HepG2 (cell line): ENCODE results near the gene MIB1. TPM values are rescaled to one million over a fixed set of nuclear protein-coding genes. Genes with fewer than 3 reads are reported as not detected.

Experiments
- ATAC-seq: fragments of 200-7000 bp; cut with Tn5 transposase; 3 replicates; pipeline ENCODE4 v1.9.1; 2020; ENCODE audit warnings: mild to moderate bottlenecking, moderate library complexity
- BruUV-seq: library from RNA; stranded (reverse); fragments of 400-500 nt; replicated peaks from 2 replicates; lab custom pipeline; 2021; lab: Mats Ljungman, UMichigan
- CTCF ChIA-PET: fragments of 300-600 bp; formaldehyde crosslinking; extraction: SDS; loops from one replicate; lab custom pipeline; 2021; ENCODE audit warnings: low total read pairs, inconsistent platforms, low intra/inter-chr PET ratio; lab: Yijun Ruan, JAX
- POLR2A ChIA-PET: fragments of 350-600 bp; sonication (Branson Sonifier 250); formaldehyde crosslinking; loops from one replicate; lab custom pipeline; 2020; ENCODE audit warnings: antibody characterized with exemption, inconsistent platforms; lab: Yijun Ruan, JAX
- DNase-seq: peaks from one replicate; pipeline ENCODE4 v3.0.0-alpha.2; 2015; ENCODE audit warnings: low spot score
- FAIRE-seq: peaks from 3 replicates; lab custom pipeline; 2011; peaks lifted over from hg19 to GRCh38; lab: Jason Lieb, UNC
- H2AFZ ChIP-seq: one replicate; pipeline ENCODE4 v1.6.1; 2011; ENCODE audit warnings: low read length, inconsistent platforms
- H3K27ac ChIP-seq: fragments of 300-600 bp; 3 replicates; pipeline ENCODE4 v1.8.0; 2011; ENCODE audit warnings: mixed run types, mild to moderate bottlenecking, mixed read lengths, low read length, inconsistent platforms; ENCODE audit not compliant: insufficient read depth; ENCODE audit errors: extremely low read length
- H3K27me3 ChIP-seq, 2 experiments: fragments of 200-600 bp in 1 of 2; 2 replicates in 1 of 2; 3 replicates in 1 of 2; pipeline versions ENCODE4 v1.6.0 to v1.8.0; 2011; ENCODE audit warnings: low read length in 2 of 2, mild to moderate bottlenecking in 2 of 2, moderate library complexity in 2 of 2, inconsistent platforms in 1 of 2; ENCODE audit not compliant: insufficient read depth in 2 of 2, control insufficient read depth in 1 of 2
- H3K36me3 ChIP-seq, 2 experiments: fragments of 200-600 bp in 1 of 2; replicated peaks in 1 of 2; 2 replicates in 1 of 2; 3 replicates in 1 of 2; pipeline versions ENCODE4 v1.5.1 to v1.8.0; 2011; ENCODE audit warnings: low read length in 2 of 2, inconsistent platforms in 1 of 2; ENCODE audit not compliant: insufficient read depth in 2 of 2, control insufficient read depth in 1 of 2
- H3K4me1 ChIP-seq: 2 replicates; pipeline ENCODE4 v1.5.1; 2012; ENCODE audit warnings: low read length, inconsistent platforms; ENCODE audit not compliant: insufficient read depth
- H3K4me2 ChIP-seq: 2 replicates; pipeline ENCODE4 v1.6.0; 2011; ENCODE audit warnings: low read depth, low read length, inconsistent platforms
- H3K4me3 ChIP-seq, 3 experiments: fragments of 200-600 bp in 1 of 3; sonication (generic), shearing (Covaris generic) in 1 of 3; replicated peaks in 1 of 3; 2 replicates each; pipeline ENCODE4 v1.5.1; 2011 to 2016; ENCODE audit warnings: low read length in 3 of 3, inconsistent platforms in 2 of 3, low read depth in 2 of 3, mild to moderate bottlenecking in 2 of 3, control low read depth in 1 of 3, mixed read lengths in 1 of 3; ENCODE audit not compliant: insufficient read depth in 1 of 3
- H3K79me2 ChIP-seq: one replicate; pipeline ENCODE4 v1.6.1; 2011; ENCODE audit warnings: low read length, inconsistent platforms; ENCODE audit not compliant: insufficient read depth
- H3K9ac ChIP-seq: 2 replicates; pipeline ENCODE4 v1.6.0; 2011; ENCODE audit warnings: mild to moderate bottlenecking, low read depth, low read length, inconsistent platforms; ENCODE audit not compliant: insufficient read depth
- H3K9me3 ChIP-seq: 2 replicates; pipeline ENCODE4 v1.5.1; 2012; ENCODE audit warnings: mild to moderate bottlenecking, low read length
- H4K20me1 ChIP-seq: 2 replicates; pipeline ENCODE4 v1.6.0; 2011; ENCODE audit warnings: inconsistent platforms, mild to moderate bottlenecking, low read length, moderate library complexity; ENCODE audit not compliant: insufficient read depth
- HNRNPH1 ChIP-seq: fragments of 200-400 bp; formaldehyde crosslinking; optimal IDR thresholded peaks from 2 replicates; pipeline ENCODE3; 2017; ENCODE audit warnings: mild to moderate bottlenecking, low read depth, low read length
- PCBP1 ChIP-seq: fragments of 200-400 bp; formaldehyde crosslinking; IDR thresholded peaks from 2 replicates; pipeline ENCODE4 v1.6.1; 2017; ENCODE audit warnings: mild to moderate bottlenecking, low read depth, low read length, borderline replicate concordance
- RNF219 ChIP-seq: sonication (generic); formaldehyde crosslinking; IDR thresholded peaks from 2 replicates; pipeline ENCODE4 v1.5.0; 2020; ENCODE audit warnings: mild to moderate bottlenecking, missing genetic modification reagents
- THYN1 ChIP-seq: sonication (generic); formaldehyde crosslinking; IDR thresholded peaks from 2 replicates; pipeline ENCODE4 v1.8.1; 2023; ENCODE audit warnings: low read depth, mild to moderate bottlenecking, moderate library complexity, missing genetic modification reagents, borderline replicate concordance
- ZNF558 ChIP-seq: sonication (generic); formaldehyde crosslinking; IDR thresholded peaks from 2 replicates; pipeline ENCODE4 v1.9.0; 2022; ENCODE audit warnings: mild to moderate bottlenecking, missing genetic modification reagents, borderline replicate concordance
- ZNF609 ChIP-seq: sonication (generic); formaldehyde crosslinking; IDR thresholded peaks from 2 replicates; pipeline ENCODE4 v1.4.0; 2020; ENCODE audit warnings: mild to moderate bottlenecking, missing genetic modification reagents, borderline replicate concordance
- ZNF788 ChIP-seq: sonication (generic); formaldehyde crosslinking; IDR thresholded peaks from 2 replicates; pipeline ENCODE4 v1.5.0; 2020; ENCODE audit warnings: mild to moderate bottlenecking, missing genetic modification reagents, borderline replicate concordance
- ZNF839 ChIP-seq: sonication (generic); formaldehyde crosslinking; IDR thresholded peaks from 2 replicates; pipeline ENCODE4 v1.4.0; 2020; ENCODE audit warnings: missing genetic modification reagents, mild to moderate bottlenecking, borderline replicate concordance
- WGBS: methylation state at CpG from one replicate; pipeline ENCODE4 v1.1.6; 2017; ENCODE audit warnings: low lambda C conversion rate; 5-methylcytosine and 5-hydroxymethylcytosine counted together
- in situ Hi-C: cut with HindIII; loops from 2 replicates; pipeline ENCODE4 v1.10.0; 2017; ENCODE audit warnings: low pct_unique_long_range_greater_than_20kb; ENCODE audit not compliant: extremely low pct_ligation_motif_present
- intact Hi-C: fragments of 100-400 bp; cut with micrococcal nuclease; formaldehyde crosslinking; loops from one replicate; pipeline ENCODE4 v1.10.0; 2022; ENCODE audit not compliant: unreplicated experiment
- polyA plus RNA-seq, 8 experiments: library from polyadenylated mRNA; depleted of rRNA in 3 of 8; stranded (reverse) in 7 of 8; unstranded in 1 of 8; fragments of >200 nt; fragmentation: Illumina TruSeq in 4 of 8; extraction: Trizol in 4 of 8; gene quantifications; 2 replicates each; pipeline versions ENCODE4 v1.2.1 to v1.2.3, GENCODE V29; 2011 to 2016; ENCODE audit warnings: low read depth in 4 of 8, missing spikeins in 1 of 8, mixed read lengths in 1 of 8; ENCODE audit not compliant: insufficient read depth in 1 of 8
- total RNA-seq, 5 experiments: library from RNA; depleted of rRNA; stranded (reverse); fragments of >200 nt; fragmentation: Illumina TruSeq; extraction: Trizol; gene quantifications; 2 replicates each; pipeline ENCODE4 v1.2.3, GENCODE V29; 2016; ENCODE audit warnings: low read depth in 1 of 5

Gene MIB1
- total and polyA plus RNA-seq, 2 of the 13 experiments (the other 11 are each of a cell fraction or from before 2014, with no cell fraction given): 12.0 to 47.0 TPM

- no peak for TF ChIP-seq PCBP1
- no peak for TF ChIP-seq THYN1 (CRISPR knock-in tag)
- no peak for TF ChIP-seq ZNF558 (CRISPR knock-in tag)
- TF ChIP-seq RNF219 (CRISPR knock-in tag): no peak
- no peak for TF ChIP-seq ZNF609 (CRISPR knock-in tag)
- no peak for TF ChIP-seq ZNF839 (CRISPR knock-in tag)
- no peak for TF ChIP-seq ZNF788
- TF ChIP-seq HNRNPH1: no peak
- H3K36me3 ChIP-seq: no peaks in the 10 kb centered on the region
- no peaks in the 10 kb centered on the region for H3K79me2 ChIP-seq
- 47% methylated on average over 7 of the region's 7 CpGs for WGBS
- no peak overlapping the region for H2AFZ ChIP-seq
- H3K4me1 ChIP-seq: no peaks in the 10 kb centered on the region
- CTCF ChIA-PET: no interaction called here
- in situ Hi-C loops (no loop called here), intact Hi-C loops (no loop called here)
- H3K9ac ChIP-seq: no peak overlapping the region
- H3K27ac ChIP-seq: no peak overlapping the region
- H4K20me1 ChIP-seq: no peaks in the 10 kb centered on the region
- ATAC-seq (no peak), DNase-seq (no peak), FAIRE-seq (no peak)
- BruUV-seq: no TSS peak
- H3K27me3 ChIP-seq: no peaks in the 10 kb centered on the region
- no peak overlapping the region for H3K4me2 ChIP-seq
- POLR2A ChIA-PET: no interaction called here
- no peaks in the 10 kb centered on the region for H3K9me3 ChIP-seq
- no peak overlapping the region for H3K4me3 ChIP-seq
These were observed 166.9 kb downstream of the MIB1 start for GRCh38 chr18:21907451-21907850.
